Activated T-helper 1 cell treated with Interleukin-2 at 50 U/mL for 16 hours (primary cell): ENCODE data around the gene EID3.

Experiments used
- DNase-seq: peaks from one replicate; pipeline ENCODE4 v3.0.0-alpha.2; 2020; ENCODE audit warnings: low read depth

The EID3 gene

GRCh38 chr12:104340177-104340576, 36.6 kb downstream of the EID3 start:
- no peak for DNase-seq

DNA sequence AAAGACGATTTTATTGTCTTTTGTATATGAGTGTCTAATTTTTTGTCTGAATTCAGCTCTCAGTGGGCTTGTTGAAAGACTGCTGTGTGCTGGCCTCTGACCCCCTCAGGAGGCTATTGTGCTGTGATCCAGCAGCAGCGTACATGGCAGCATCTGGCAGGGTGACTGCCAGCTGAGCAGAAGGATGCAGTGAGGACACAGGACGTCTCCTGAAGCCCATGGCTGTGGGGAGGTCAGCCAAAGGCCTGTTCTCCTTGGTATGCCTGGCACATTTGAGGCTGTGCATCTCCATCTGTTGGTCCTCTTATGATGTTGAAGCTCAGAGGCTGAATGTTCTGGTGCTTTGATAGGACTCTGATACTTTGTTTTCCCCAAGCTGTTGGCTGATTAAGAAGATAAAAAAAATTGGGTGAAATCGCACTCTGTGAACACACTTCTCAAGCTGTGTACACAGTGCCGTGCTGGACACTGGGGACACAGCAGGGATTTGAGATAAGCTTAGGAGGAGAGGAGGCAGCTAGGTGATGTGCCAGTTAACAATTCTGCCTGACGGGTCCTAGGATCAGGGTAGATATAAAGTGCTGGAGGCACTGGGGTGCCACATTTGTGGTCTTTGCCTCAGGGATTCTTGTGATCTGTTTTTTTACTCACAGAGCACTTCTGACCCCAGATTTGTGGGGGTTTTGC, 37.5 kb downstream of the EID3 start:
- DNase-seq = no peak

GRCh38 chr12:104342147-104342546, 38.6 kb downstream of the EID3 start:
- no peak for DNase-seq

DNA sequence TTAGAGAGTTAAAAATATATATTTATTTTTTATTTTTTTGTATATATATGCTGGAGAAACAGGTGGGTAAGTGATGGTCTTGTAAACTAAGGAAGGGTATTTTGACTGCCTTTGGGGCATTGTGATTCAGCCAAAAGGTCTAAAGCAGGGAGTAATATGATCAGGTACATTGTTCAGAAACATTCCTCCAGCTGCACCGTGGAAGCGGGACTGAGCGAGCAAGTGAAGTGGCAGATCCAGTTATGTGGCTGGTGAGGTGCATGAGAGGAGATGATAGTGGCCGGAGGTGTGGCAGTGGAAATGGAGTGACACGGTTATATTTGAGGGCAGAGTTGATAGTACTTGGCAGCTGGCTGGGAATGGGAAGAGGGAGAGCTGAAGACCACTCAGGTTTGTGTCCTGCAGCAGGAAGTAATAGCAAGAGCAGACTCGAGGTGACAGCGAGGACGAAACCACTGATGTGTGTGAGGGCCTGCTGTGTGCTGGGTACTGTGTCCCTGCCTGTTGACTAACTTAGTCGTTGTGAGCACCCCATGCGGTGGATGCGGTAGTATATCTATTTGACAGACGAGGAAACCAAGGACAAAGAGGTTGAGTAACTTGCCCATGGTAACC, 39.2 kb downstream of the EID3 start:
- no peak for DNase-seq

- no peak for DNase-seq
Measured at GRCh38 chr12:104344682-104345081, 41.1 kb downstream of the EID3 start.

DNA sequence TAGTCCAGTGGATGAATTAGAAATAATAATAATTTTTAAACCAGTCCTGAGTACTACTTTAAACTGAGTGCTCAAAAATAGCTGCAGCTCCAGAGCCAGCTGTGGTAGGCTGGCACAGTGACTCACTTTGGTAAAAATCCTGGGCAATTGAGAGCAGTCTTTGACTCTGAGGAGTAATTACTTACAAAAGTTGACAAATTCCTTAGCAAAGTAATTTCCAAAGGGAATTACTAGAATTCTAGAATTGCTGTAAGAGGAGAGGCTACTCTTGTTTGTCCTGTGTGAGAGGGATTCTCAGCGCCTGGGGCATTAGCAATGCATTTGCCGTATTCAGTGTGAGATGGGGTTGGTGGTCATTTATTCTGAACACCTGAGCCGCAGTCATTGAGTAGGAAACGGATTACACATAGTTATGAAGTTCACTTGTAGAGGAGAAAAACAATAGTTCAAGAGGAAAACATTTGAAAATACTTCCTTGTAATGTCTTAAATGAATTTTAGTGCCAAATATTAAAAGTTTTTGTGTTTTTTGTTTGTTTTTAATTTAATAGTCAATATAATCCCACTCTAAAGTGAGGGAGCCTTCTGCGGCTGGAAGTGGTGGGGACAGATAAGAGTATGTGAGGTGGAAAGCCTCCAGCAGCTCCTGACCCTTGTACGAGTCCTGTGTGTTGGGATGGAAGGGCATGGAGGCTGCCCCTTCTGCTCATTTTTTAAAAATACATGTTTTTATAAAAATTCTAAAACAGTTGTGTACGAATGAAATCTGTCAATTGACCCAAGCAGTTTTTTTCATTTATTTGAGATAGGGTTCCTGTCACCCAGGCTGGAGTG, 41.9 kb downstream of the EID3 start:
- no peak for DNase-seq

GRCh38 chr12:104347374-104348075, 44.0 kb downstream of the EID3 start:
- DNase-seq = no peak

- no peak for DNase-seq
Measured at GRCh38 chr12:104348283-104348993, 44.9 kb downstream of the EID3 start.

DNA sequence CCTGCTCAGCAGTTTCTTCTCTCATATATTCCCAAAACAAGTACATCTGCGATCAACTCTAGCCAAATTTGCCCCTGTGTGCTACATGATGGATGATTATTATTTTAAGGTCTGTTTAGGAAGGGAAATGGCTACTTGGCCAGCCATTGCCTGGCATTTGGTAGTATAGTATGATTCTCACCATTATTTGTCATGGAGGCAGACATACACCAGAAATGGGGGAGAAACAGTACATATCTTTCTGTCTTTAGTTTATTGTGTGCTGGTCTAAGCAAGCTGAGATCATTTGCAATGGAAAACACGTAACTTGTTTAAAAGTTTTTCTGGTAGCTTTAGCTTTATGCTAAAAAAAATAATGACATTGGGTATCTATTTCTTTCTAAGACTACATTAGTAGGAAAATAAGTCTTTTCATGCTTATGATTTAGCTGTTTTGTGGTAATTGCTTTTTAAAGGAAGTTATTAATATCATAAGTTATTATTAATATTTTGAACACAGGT, 45.5 kb downstream of the EID3 start:
- DNase-seq = no peak

GRCh38 chr12:104350211-104351056, 46.9 kb downstream of the EID3 start:
- DNase-seq = no peak

DNA sequence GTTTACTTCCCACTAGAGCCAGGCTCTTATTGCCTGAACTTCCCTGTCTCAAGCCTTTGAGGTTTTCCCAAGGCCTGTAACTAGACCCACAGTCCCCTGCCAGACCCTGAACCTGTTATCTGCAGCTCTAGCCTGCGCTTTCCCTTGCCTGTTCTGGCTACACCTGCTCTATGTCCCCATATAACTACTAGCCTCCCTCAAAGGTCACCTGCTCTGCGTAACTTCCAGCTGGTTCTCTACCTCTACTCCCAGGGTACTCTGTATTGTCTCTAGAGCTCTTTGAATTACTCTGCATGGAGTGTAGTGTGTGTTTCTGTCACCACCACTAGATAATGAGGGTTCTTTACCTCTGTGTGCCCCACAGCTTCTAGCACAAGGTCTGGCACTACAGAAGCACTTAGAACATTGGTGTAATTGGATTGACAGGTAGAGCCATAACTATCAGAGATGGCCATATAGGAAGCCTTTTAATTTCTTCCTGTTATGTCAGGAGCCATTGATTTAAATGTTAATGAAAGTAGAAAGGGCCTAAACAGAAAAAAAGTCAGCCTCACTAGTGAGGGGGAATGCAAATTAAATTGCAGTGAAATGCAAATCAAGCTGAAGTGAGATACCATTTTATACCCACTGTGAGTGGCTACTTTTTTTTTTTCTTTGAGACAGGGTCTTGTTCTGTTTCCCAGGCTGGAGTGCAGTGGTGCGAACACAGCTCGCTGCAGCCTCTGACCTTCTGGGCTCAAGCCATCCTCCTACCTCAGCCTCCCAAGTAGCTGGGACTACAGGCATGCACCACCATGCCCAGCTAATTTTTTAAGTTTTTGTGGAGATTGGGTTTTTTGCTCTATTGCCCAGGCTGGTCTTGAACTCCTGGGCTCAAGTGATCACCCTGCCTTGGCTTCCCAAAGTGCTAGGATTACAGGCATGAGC, 47.8 kb downstream of the EID3 start:
- DNase-seq = no peak

DNA sequence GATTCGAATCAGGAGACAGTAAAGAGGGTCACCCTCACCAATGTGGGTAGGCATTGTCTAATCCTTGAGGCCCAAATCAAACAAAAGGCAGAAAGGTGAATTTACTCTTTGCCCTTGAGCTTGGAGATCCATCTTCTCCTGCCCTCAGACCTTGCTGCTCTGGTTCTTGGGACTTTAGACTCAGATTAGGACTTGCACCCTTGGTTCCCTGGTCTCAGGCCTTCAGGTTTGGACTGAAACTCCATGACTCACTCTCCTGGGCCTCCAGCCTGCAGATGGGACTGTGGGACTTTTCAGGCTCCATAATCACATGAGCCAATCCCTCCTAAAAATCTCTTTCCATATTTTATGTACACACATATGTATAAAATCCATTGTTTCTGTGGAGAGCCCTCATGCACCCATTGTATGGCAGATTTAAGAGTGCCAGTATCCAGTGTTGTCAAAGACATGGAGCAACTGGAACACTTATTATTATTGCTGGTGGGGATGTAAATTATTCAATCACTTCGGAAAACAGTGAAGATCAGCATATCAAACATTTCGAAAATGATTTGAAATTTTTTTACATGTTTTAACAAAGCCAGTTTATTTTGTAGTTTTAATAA, 48.7 kb downstream of the EID3 start:
- DNase-seq = no peak

DNA sequence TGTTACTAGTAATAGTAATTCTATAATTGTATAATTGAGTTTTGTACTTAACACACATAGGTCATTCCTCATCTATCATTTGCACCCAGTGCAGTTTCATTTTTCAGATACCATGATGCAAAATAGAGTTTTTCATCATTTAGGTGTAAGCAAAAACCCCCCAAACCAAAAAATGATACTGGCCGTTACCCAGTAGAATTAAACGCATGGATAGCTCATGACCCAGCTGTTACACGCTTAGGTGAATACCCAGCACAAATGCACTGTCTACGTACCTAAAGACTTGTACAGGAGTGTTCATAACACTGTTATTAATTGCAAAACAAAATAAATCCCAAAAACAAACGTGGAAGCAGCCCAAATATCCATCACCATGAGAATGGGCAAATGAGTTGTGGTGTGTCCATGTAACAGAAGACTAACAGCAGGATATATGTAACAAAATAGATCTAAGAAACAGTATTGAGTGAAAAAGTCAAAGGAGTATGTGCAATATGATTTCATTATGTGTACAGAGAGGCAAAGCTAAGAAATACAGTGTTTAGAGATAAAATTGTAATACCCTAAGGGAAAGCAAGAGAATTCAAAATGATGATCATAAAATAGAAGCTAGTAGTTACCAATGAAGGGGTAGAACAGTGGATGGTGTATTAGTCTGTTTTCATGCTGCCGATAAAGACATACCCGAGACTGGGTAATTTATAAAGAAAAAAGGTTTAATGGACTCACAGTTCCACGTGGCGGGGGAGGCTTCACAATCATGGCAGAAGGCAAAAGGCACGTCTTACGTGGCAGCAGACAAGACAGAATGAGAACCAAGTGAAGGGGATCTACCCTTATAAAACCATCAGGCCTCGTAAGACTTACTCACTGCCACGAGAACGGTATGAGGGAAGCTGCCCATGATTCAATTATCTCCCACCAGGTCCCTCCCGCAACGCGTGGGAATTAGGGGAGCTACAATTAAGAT, 49.8 kb downstream of the EID3 start:
- no peak for DNase-seq

- no peak for DNase-seq
Measured at GRCh38 chr12:104354167-104354867, 50.8 kb downstream of the EID3 start.
